Measurements from ENCODE around the gene EIF2S1.

The EIF2S1 gene

GRCh38 chr14:67428501-67429031, 68.4 kb downstream of the EIF2S1 start:
- Mint-ChIP-seq H3K9me3 (no peaks in the 10 kb centered on the region), H3K27ac (no peak overlapping the region), H3K4me1 (ENCODE audit: low read depth) (peaks cover 4% of the 10 kb centered on the region), H3K27me3 (peaks cover 23% of the 10 kb centered on the region), H3K36me3 (ENCODE audit: low read depth) (no peaks in the 10 kb centered on the region), H3K4me3 (no peak overlapping the region)
- DNase-seq: no peak

GRCh38 chr14:67429510-67430205, 69.5 kb downstream of the EIF2S1 start:
- Mint-ChIP-seq H3K4me1 (ENCODE audit: low read depth) (peaks cover 4% of the 10 kb centered on the region), H3K27ac (no peak overlapping the region), H3K4me3 (no peak overlapping the region), H3K27me3 (peaks cover 19% of the 10 kb centered on the region), H3K9me3 (no peaks in the 10 kb centered on the region), H3K36me3 (ENCODE audit: low read depth) (no peaks in the 10 kb centered on the region)
- DNase-seq: no peak

DNA sequence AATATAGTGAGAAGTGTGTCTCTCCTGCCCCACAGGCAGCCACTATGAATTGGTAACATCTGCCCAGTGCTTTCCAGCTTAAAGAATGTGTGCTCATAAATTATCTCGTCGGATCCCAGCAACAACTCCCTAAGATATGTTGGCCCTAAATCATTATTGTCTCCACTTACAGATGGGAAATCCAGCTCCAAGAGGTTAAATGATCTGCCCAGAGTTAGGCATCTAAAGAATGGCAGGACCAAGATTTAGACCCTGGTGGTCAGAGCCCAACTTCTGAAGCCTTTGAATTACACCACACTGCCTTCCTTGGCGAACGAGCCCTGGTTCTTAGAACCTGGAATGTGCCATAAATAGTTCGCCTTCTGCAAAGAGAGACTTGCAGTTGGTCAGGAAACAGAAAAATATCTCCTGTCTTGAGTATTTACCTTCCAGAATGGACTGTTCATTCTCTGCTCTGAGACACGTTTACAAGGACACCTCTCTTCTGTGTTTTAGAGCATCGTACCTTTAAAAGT, 72.0 kb downstream of the EIF2S1 start:
- DNase-seq: no peak

DNA sequence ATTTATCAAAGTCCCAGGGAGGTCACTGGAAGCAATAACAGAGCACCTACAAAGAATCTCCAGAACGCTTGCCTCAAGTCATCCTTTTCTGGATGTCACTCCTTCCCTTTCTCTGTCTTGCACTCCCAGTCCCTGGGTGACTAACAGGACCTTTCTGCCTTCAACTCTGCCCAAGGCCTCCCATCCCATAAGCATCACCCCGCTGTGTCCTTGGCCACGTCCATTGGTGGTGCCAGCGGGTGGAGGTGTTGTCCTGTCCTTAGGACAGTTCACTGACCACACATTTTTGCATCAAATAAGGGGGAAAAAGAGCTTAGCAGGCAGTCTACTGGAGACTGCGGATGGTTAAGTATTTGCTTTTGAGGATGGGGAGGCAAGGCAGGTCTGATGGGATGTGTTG, 75.5 kb downstream of the EIF2S1 start:
- Mint-ChIP-seq H3K9me3 (no peaks in the 10 kb centered on the region), H3K27me3 (no peaks in the 10 kb centered on the region), H3K36me3 (ENCODE audit: low read depth) (no peaks in the 10 kb centered on the region), H3K27ac (no peak overlapping the region), H3K4me3 (no peak overlapping the region), H3K4me1 (ENCODE audit: low read depth) (no peaks in the 10 kb centered on the region)
- DNase-seq: no peak

More for the DNA sequence above, 72.0 kb downstream of the EIF2S1 start:
- Mint-ChIP-seq H3K27me3 (peaks cover under 1% of the 10 kb centered on the region), H3K9me3 (no peaks in the 10 kb centered on the region), H3K4me3 (no peak overlapping the region), H3K4me1 (ENCODE audit: low read depth) (peaks cover 2% of the 10 kb centered on the region), H3K36me3 (ENCODE audit: low read depth) (no peaks in the 10 kb centered on the region), H3K27ac (no peak overlapping the region)
